ENCODE results near the gene FOCAD.

DNA sequence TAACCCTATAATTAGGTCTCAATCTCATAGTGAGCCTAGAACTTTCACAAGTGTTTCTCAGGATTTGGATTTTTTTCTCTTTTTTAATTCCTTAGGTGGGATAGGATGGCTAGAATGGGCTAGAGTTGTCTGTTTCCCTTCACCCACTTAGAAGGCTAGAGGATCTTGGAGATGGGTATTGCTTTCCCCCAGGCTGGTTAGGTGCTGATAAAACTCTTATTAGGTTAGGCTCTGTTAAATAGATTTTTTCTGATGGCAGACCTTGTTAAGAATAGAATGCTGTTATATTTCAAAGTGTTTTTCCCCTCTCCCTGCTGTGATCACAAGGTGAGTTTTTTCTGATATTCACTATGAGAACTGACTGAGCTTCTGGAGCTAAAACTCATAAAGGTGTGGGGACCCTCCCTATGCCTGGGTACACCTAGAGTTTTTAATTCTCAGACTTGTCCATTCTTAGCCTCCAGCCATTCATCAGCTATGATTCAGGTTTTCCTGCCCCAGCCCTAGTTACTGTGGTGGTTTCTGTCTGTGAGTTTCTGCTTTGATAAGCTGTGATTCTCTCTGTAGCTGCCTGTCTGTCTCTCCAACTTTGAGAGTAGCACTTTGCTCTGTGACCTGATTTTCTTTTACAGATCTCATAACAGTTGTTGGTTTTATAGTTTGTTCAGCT, 215.0 kb downstream of the FOCAD start:
- TF ChIP-seq CTCF (IDR thresholded peaks at IDR 0.05) (no peak), POLR2A (IDR thresholded peaks at IDR 0.05) (no peak)
